ENCODE results near the gene HAPLN1.
A peak's percentile ranks its signal among the peaks of the same experiment; 100 is the strongest.

The HAPLN1 gene

GRCh38 chr5:83614841-83615240, 105.8 kb downstream of the HAPLN1 start:
- POLR2A ChIA-PET = no interaction called here
- Histone ChIP-seq H3K4me1 (ENCODE audit: control insufficient read depth, insufficient read depth, low read length) (no peaks in the 10 kb centered on the region), H3K9me3 (ENCODE audit: control insufficient read depth, insufficient read depth, low read depth, low read length) (no peaks in the 10 kb centered on the region), H3K27ac (ENCODE audit: extremely low read depth, low read depth, low read length) (no peak overlapping the region), H3K36me3 (ENCODE audit: control insufficient read depth in 2 of 2, insufficient read depth in 1 of 2, low read length in 2 of 2) (no peaks in the 10 kb centered on the region), H3K4me3 (ENCODE audit: low read depth, low read length) (no peak overlapping the region)
- TF ChIP-seq, protein P1, sequence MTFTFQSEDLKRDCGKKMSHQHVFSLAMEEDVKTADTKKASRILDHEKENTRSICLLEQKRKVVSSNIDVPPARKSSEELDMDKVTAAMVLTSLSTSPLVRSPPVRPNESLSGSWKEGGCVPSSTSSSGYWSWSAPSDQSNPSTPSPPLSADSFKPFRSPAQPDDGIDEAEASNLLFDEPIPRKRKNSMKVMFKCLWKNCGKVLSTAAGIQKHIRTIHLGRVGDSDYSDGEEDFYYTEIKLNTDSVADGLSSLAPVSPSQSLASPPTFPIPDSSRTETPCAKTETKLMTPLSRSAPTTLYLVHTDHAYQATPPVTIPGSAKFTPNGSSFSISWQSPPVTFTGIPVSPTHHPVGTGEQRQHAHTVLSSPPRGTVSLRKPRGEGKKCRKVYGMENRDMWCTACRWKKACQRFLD (tag by site-specific recombination; IDR thresholded peaks at IDR 0.05) = no peak
- CTCF ChIA-PET = interaction anchor here (0.6 to 1.0 kb wide), 2 partner anchors 13 to 29 kb away, joined by 3 to 4 read pairs; no protein-coding TSS in a partner anchor

DNA sequence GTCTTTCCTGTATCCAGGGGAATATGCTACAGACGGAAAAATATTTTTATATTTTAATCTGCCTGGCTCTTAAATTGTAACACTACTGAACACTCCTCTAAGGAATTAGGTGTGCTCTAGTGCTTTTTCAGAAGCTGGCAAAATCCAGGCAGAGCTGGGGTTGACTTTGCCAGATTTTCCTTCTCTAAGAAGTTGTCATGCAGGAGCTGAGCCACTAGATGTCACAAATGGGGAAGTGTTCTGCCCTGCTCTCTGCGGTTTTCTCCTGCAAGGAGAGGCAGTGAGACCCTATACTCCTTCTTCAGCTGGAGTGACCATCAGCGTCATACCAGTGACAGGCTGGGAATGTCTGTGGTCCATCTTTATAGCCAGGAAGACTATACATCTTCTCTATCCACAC, 112.5 kb downstream of the HAPLN1 start:
- Histone ChIP-seq H3K27ac (ENCODE audit: extremely low read depth, low read depth, low read length) (no peak overlapping the region), H3K4me3 (ENCODE audit: low read depth, low read length) (no peak overlapping the region), H3K9me3 (ENCODE audit: control insufficient read depth, insufficient read depth, low read depth, low read length) (no peaks in the 10 kb centered on the region), H3K36me3 (ENCODE audit: control insufficient read depth in 2 of 2, insufficient read depth in 1 of 2, low read length in 2 of 2) (no peaks in the 10 kb centered on the region), H3K4me1 (ENCODE audit: control insufficient read depth, insufficient read depth, low read length) (no peaks in the 10 kb centered on the region)
- ChIA-PET CTCF (interaction anchor here (0.6 to 1.8 kb wide), 18 partner anchors 12 to 1508 kb away, joined by 3 to 7 read pairs (median 3); no protein-coding TSS in a partner anchor), POLR2A (no interaction called here)
- no peak for TF ChIP-seq ZNF701 (tag by site-specific recombination; IDR thresholded peaks at IDR 0.05)
- TF ChIP-seq ZNF561 (tag by site-specific recombination; IDR thresholded peaks at IDR 0.05; ENCODE audit: borderline replicate concordance) = 0 out of 2 replicates have a peak, but pooled peaks have one; percentile 36
- TF ChIP-seq, protein P2, sequence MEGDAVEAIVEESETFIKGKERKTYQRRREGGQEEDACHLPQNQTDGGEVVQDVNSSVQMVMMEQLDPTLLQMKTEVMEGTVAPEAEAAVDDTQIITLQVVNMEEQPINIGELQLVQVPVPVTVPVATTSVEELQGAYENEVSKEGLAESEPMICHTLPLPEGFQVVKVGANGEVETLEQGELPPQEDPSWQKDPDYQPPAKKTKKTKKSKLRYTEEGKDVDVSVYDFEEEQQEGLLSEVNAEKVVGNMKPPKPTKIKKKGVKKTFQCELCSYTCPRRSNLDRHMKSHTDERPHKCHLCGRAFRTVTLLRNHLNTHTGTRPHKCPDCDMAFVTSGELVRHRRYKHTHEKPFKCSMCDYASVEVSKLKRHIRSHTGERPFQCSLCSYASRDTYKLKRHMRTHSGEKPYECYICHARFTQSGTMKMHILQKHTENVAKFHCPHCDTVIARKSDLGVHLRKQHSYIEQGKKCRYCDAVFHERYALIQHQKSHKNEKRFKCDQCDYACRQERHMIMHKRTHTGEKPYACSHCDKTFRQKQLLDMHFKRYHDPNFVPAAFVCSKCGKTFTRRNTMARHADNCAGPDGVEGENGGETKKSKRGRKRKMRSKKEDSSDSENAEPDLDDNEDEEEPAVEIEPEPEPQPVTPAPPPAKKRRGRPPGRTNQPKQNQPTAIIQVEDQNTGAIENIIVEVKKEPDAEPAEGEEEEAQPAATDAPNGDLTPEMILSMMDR (tag by site-specific recombination; IDR thresholded peaks at IDR 0.05) = 0 out of 2 replicates have a peak, but pooled peaks have one; percentile 11
- no peak for TF ChIP-seq ZNF2 (tag by site-specific recombination; IDR thresholded peaks at IDR 0.05)
- peak; percentile 52 for TF ChIP-seq ZNF654 (tag by site-specific recombination; IDR thresholded peaks at IDR 0.05; ENCODE audit: low read depth)
- TF ChIP-seq ZIC2 (tag by site-specific recombination; IDR thresholded peaks at IDR 0.05) = no peak
- no peak for TF ChIP-seq KLF9 (tag by site-specific recombination; IDR thresholded peaks at IDR 0.05; ENCODE audit: low read depth)
- TF ChIP-seq IKZF3 (tag by site-specific recombination; IDR thresholded peaks at IDR 0.05) = 0 out of 2 replicates have a peak, but pooled peaks have one; percentile 18
- TF ChIP-seq ZFHX2 (tag by site-specific recombination; conservative IDR thresholded peaks at IDR 0.05) = no peak

DNA sequence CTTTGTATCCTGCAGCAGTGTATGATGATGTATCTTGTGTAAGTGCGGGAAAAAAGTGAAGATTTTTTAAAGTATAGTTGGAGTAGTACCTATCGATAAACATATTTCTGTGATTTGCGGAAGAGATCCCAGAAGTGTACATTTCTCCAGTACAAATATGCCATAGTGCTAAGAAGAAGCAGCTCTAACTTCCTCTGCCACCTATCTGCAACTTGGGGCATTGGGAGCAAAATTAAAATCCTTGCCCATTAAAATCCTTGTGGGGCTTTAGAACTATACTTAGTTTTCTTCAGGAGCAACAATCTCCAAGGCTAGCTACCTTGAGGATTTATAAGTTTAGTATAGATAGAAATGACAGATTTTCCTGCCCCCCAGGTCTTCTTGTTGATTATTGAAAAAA, 125.4 kb downstream of the HAPLN1 start:
- Histone ChIP-seq H3K4me3 (ENCODE audit: low read depth, low read length) (no peak overlapping the region), H3K9me3 (ENCODE audit: control insufficient read depth, insufficient read depth, low read depth, low read length) (no peaks in the 10 kb centered on the region), H3K36me3 (ENCODE audit: control insufficient read depth in 2 of 2, insufficient read depth in 1 of 2, low read length in 2 of 2) (no peaks in the 10 kb centered on the region), H3K4me1 (ENCODE audit: control insufficient read depth, insufficient read depth, low read length) (no peaks in the 10 kb centered on the region), H3K27ac (ENCODE audit: extremely low read depth, low read depth, low read length) (no peak overlapping the region)
- no peak for TF ChIP-seq ZNF214 (tag by site-specific recombination; IDR thresholded peaks at IDR 0.05; ENCODE audit: borderline replicate concordance)
- no peak for TF ChIP-seq ZFP69B (tag by site-specific recombination; IDR thresholded peaks at IDR 0.05)
- no peak for TF ChIP-seq ELK4 (IDR thresholded peaks at IDR 0.05; ENCODE audit: borderline replicate concordance, low read depth, low read length)
- TF ChIP-seq, protein P3, sequence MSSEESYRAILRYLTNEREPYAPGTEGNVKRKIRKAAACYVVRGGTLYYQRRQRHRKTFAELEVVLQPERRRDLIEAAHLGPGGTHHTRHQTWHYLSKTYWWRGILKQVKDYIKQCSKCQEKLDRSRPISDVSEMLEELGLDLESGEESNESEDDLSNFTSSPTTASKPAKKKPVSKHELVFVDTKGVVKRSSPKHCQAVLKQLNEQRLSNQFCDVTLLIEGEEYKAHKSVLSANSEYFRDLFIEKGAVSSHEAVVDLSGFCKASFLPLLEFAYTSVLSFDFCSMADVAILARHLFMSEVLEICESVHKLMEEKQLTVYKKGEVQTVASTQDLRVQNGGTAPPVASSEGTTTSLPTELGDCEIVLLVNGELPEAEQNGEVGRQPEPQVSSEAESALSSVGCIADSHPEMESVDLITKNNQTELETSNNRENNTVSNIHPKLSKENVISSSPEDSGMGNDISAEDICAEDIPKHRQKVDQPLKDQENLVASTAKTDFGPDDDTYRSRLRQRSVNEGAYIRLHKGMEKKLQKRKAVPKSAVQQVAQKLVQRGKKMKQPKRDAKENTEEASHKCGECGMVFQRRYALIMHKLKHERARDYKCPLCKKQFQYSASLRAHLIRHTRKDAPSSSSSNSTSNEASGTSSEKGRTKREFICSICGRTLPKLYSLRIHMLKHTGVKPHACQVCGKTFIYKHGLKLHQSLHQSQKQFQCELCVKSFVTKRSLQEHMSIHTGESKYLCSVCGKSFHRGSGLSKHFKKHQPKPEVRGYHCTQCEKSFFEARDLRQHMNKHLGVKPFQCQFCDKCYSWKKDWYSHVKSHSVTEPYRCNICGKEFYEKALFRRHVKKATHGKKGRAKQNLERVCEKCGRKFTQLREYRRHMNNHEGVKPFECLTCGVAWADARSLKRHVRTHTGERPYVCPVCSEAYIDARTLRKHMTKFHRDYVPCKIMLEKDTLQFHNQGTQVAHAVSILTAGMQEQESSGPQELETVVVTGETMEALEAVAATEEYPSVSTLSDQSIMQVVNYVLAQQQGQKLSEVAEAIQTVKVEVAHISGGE (tag by site-specific recombination; conservative IDR thresholded peaks at IDR 0.05; ENCODE audit: low read depth) = no peak
- POLR2A ChIA-PET = no interaction called here
- CTCF ChIA-PET = interaction anchor here (1.3 kb wide), 1 partner anchor 13 kb away, joined by 7 read pairs; no protein-coding TSS in a partner anchor

Data from HEK293 (cell line).